HL-60 (cell line): Measurements from ENCODE around the gene MSI2.

ENCODE experiments used
- DNase-seq, 2 experiments: peaks; one replicate each; pipeline ENCODE4 v3.0.0-alpha.2; 2010 to 2020; ENCODE audit warnings: low read depth in 1 of 2, low spot score in 1 of 2
- H3K27ac ChIP-seq: fragments of 250-450 bp; sonication (Bioruptor Pico); replicated peaks from 2 replicates; pipeline ENCODE4 v1.5.1; 2020; ENCODE audit warnings: mild to moderate bottlenecking, moderate library complexity
- H3K27me3 ChIP-seq: fragments of 250-450 bp; sonication (Bioruptor Pico); 2 replicates; pipeline ENCODE4 v1.5.1; 2021; ENCODE audit warnings: mild to moderate bottlenecking, moderate library complexity; ENCODE audit not compliant: insufficient read depth, poor library complexity, severe bottlenecking
- H3K4me3 ChIP-seq: replicated peaks from 2 replicates; pipeline ENCODE4 v1.5.1; 2011; ENCODE audit warnings: mild to moderate bottlenecking, control low read depth, low read length; ENCODE audit not compliant: insufficient read depth
- CTCF ChIP-seq: IDR thresholded peaks from one replicate; pipeline ENCODE4 v1.5.1; 2011; ENCODE audit warnings: low read length, control low read depth, inconsistent platforms; ENCODE audit not compliant: insufficient read depth
- GABPA ChIP-seq: IDR thresholded peaks from 2 replicates; pipeline ENCODE4 v1.6.1; 2012; ENCODE audit warnings: low read depth
- POLR2AphosphoS5 ChIP-seq: IDR thresholded peaks from 2 replicates; pipeline ENCODE4 v1.6.1; 2012; ENCODE audit warnings: low read depth
- REST ChIP-seq: IDR thresholded peaks from 2 replicates; pipeline ENCODE4 v1.6.1; 2012; ENCODE audit warnings: low read depth; ENCODE audit not compliant: insufficient replicate concordance
- SPI1 ChIP-seq: IDR thresholded peaks from 2 replicates; pipeline ENCODE4 v1.6.1; 2012; ENCODE audit warnings: low read depth, mild to moderate bottlenecking, borderline replicate concordance

Gene MSI2

GRCh38 chr17:57630736-57631135 lies 374.4 kb downstream of the MSI2 start:
- TF ChIP-seq POLR2AphosphoS5 (no peak), SPI1 (no peak), REST (no peak), CTCF (no peak), GABPA (no peak)
- Histone ChIP-seq H3K27ac (no peak overlapping the region), H3K4me3 (no peak overlapping the region), H3K27me3 (no peaks in the 10 kb centered on the region)
- no peak for DNase-seq

GRCh38 chr17:57631871-57632270 lies 375.5 kb downstream of the MSI2 start:
- Histone ChIP-seq H3K27me3 (no peaks in the 10 kb centered on the region), H3K27ac (no peak overlapping the region), H3K4me3 (no peak overlapping the region)
- DNase-seq = no peak
- TF ChIP-seq POLR2AphosphoS5 (no peak), SPI1 (no peak), REST (no peak), GABPA (no peak), CTCF (no peak)

GRCh38 chr17:57632294-57632693 lies 376.0 kb downstream of the MSI2 start:
- H3K27ac ChIP-seq = no peak overlapping the region
- no peak for DNase-seq
- TF ChIP-seq REST = no peak
- no peak for TF ChIP-seq GABPA
- no peak for TF ChIP-seq SPI1
- no peak for TF ChIP-seq CTCF
- TF ChIP-seq POLR2AphosphoS5 = no peak
- no peak overlapping the region for H3K4me3 ChIP-seq
- no peaks in the 10 kb centered on the region for H3K27me3 ChIP-seq
